DMS79 treated with DMSO at 0.1 percent for 48 hours (cell line): Measurements from ENCODE around the gene CDC42BPA.
"Not testable (repeated sequence)": the region's sequence is repeated elsewhere in the genome, so short reads cannot be mapped to it uniquely, and the experiment has no call there.

Source experiments
- DNase-seq: peaks from one replicate; lab custom pipeline; 2025; lab: John Stamatoyannopoulos, UW

The CDC42BPA gene

GRCh38 chr1:227197064-227197463 lies 121.2 kb downstream of the CDC42BPA start:
- DNase-seq: no peak

- no peak for DNase-seq
Measured at GRCh38 chr1:227192163-227192562, 126.1 kb downstream of the CDC42BPA start.

- DNase-seq: no peak
Measured at GRCh38 chr1:227191607-227192006, 126.7 kb downstream of the CDC42BPA start.

- no peak for DNase-seq
Measured at GRCh38 chr1:227190321-227190720, 128.0 kb downstream of the CDC42BPA start.

- no peak for DNase-seq
Measured at GRCh38 chr1:227185291-227185690, 133.0 kb downstream of the CDC42BPA start.

GRCh38 chr1:227182012-227182411 lies 136.3 kb downstream of the CDC42BPA start:
- no peak for DNase-seq

GRCh38 chr1:227175611-227176010 lies 142.7 kb downstream of the CDC42BPA start:
- no peak for DNase-seq

- no peak for DNase-seq
Measured at GRCh38 chr1:227174164-227174563, 144.1 kb downstream of the CDC42BPA start.

- DNase-seq: no peak
Measured at GRCh38 chr1:227170361-227171166, 147.7 kb downstream of the CDC42BPA start.

GRCh38 chr1:227169343-227169742 lies 148.9 kb downstream of the CDC42BPA start:
- DNase-seq: no peak

- DNase-seq: no peak
Measured at GRCh38 chr1:227167276-227168101, 150.8 kb downstream of the CDC42BPA start.

GRCh38 chr1:227166559-227166958 lies 151.7 kb downstream of the CDC42BPA start:
- DNase-seq: no peak

- DNase-seq: no peak
Measured at GRCh38 chr1:227161470-227161869, 156.8 kb downstream of the CDC42BPA start.

- DNase-seq: no peak
Measured at GRCh38 chr1:227156520-227156919, 161.8 kb downstream of the CDC42BPA start.

- no peak for DNase-seq
Measured at GRCh38 chr1:227155688-227156087, 162.6 kb downstream of the CDC42BPA start.

- DNase-seq: no peak
Measured at GRCh38 chr1:227155004-227155403, 163.3 kb downstream of the CDC42BPA start.

GRCh38 chr1:227152525-227152924 lies 165.8 kb downstream of the CDC42BPA start:
- no peak for DNase-seq

GRCh38 chr1:227140376-227140775 lies 177.9 kb downstream of the CDC42BPA start:
- DNase-seq: no peak

- DNase-seq: no peak
Measured at GRCh38 chr1:227136210-227136820, 182.0 kb downstream of the CDC42BPA start.

- DNase-seq: no peak
Measured at GRCh38 chr1:227134686-227135314, 183.5 kb downstream of the CDC42BPA start.

- DNase-seq: not testable (repeated sequence)
Measured at GRCh38 chr1:227132695-227133094, 185.6 kb downstream of the CDC42BPA start.

GRCh38 chr1:227131193-227131592 lies 187.1 kb downstream of the CDC42BPA start:
- DNase-seq: no peak
